Cardiac muscle cell (in vitro differentiated cells and primary cell): ENCODE results near the gene TTI1. TPM values are rescaled to one million over a fixed set of nuclear protein-coding genes. Genes with fewer than 3 reads are reported as not detected.

ENCODE experiments used
- DNase-seq, 2 donors: peaks; one replicate each; pipeline versions ENCODE4 v3.0.0 to v3.0.0-alpha.2; 2010 to 2017; ENCODE audit warnings: low read depth in 1 of 2, low spot score in 1 of 2
- H3K27ac ChIP-seq: fragments of 200-600 bp; sonication (generic); 2 replicates; pipeline ENCODE4 v1.5.1; 2016
- H3K27me3 ChIP-seq: fragments of 200-600 bp; sonication (generic); 2 replicates; pipeline ENCODE4 v1.6.0; 2016; ENCODE audit warnings: control low read depth
- H3K36me3 ChIP-seq: fragments of 200-600 bp; sonication (generic); 2 replicates; pipeline ENCODE4 v1.5.1; 2016; ENCODE audit warnings: control low read depth
- H3K4me1 ChIP-seq: fragments of 200-600 bp; sonication (generic); 2 replicates; pipeline ENCODE4 v1.8.1; 2017; ENCODE audit warnings: low read depth, mild to moderate bottlenecking, mixed run types
- H3K4me3 ChIP-seq: fragments of 200-600 bp; sonication (generic); 2 replicates; pipeline ENCODE4 v1.5.1; 2016; ENCODE audit warnings: mild to moderate bottlenecking
- H3K9me3 ChIP-seq: fragments of 200-600 bp; sonication (generic); 2 replicates; pipeline ENCODE4 v1.5.1; 2017; ENCODE audit warnings: low read depth, mild to moderate bottlenecking, control low read depth
- CTCF ChIP-seq: IDR thresholded peaks from 2 replicates; pipeline ENCODE4 v1.5.1; 2012; ENCODE audit warnings: low read depth, mild to moderate bottlenecking, low read length
- polyA plus RNA-seq: library from polyadenylated mRNA; unstranded; fragments of >200 nt; fragmentation: Nextera tagmentation; extraction: Ambion mirVana; gene quantifications from 2 replicates; pipeline ENCODE4 v1.2.1, GENCODE V29; 2016
- total RNA-seq: library from RNA; depleted of rRNA; stranded (reverse); fragments of >200 nt; gene quantifications from 2 replicates; pipeline ENCODE4 v1.2.3, GENCODE V29; 2016

The TTI1 gene
- total and polyA plus RNA-seq, 2 experiments from 2014 or later: 23.0 to 23.1 TPM

GRCh38 chr20:37977338-37977737 is 55.9 kb downstream of the TTI1 start:
- H3K9me3 ChIP-seq: no peaks in the 10 kb centered on the region
- H3K27ac ChIP-seq: no peak overlapping the region
- H3K36me3 ChIP-seq: no peaks in the 10 kb centered on the region
- no peak for DNase-seq
- peaks cover 15% of the 10 kb centered on the region for H3K4me1 ChIP-seq
- H3K4me3 ChIP-seq: no peak overlapping the region
- no peaks in the 10 kb centered on the region for H3K27me3 ChIP-seq
- no peak for TF ChIP-seq CTCF

- Histone ChIP-seq H3K27me3 (no peaks in the 10 kb centered on the region), H3K36me3 (no peaks in the 10 kb centered on the region), H3K27ac (peak overlapping the region; percentile 31), H3K4me3 (no peak overlapping the region), H3K4me1 (peaks cover 15% of the 10 kb centered on the region), H3K9me3 (no peaks in the 10 kb centered on the region)
- TF ChIP-seq CTCF: no peak
- DNase-seq: peak in 1 of 2 donors; percentile 25
These were observed 56.4 kb downstream of the TTI1 start for GRCh38 chr20:37976887-37977286.

GRCh38 chr20:37973059-37973910 is 60.0 kb downstream of the TTI1 start:
- Histone ChIP-seq H3K4me1 (peaks cover 29% of the 10 kb centered on the region), H3K36me3 (no peaks in the 10 kb centered on the region), H3K9me3 (no peaks in the 10 kb centered on the region), H3K4me3 (no peak overlapping the region), H3K27me3 (no peaks in the 10 kb centered on the region), H3K27ac (no peak overlapping the region)
- TF ChIP-seq CTCF: no peak
- DNase-seq: no peak

- DNase-seq: no peak
- H3K36me3 ChIP-seq: no peaks in the 10 kb centered on the region
- H3K4me3 ChIP-seq: no peak overlapping the region
- no peaks in the 10 kb centered on the region for H3K9me3 ChIP-seq
- no peaks in the 10 kb centered on the region for H3K27me3 ChIP-seq
- TF ChIP-seq CTCF: no peak
- H3K4me1 ChIP-seq: peaks cover 24% of the 10 kb centered on the region
- no peak overlapping the region for H3K27ac ChIP-seq
These were observed 60.8 kb downstream of the TTI1 start for GRCh38 chr20:37972256-37973058.

GRCh38 chr20:37971561-37972127 is 61.6 kb downstream of the TTI1 start:
- H3K9me3 ChIP-seq: no peaks in the 10 kb centered on the region
- H3K36me3 ChIP-seq: no peaks in the 10 kb centered on the region
- no peak for DNase-seq
- H3K4me1 ChIP-seq: peaks cover 17% of the 10 kb centered on the region
- no peak overlapping the region for H3K27ac ChIP-seq
- H3K27me3 ChIP-seq: no peaks in the 10 kb centered on the region
- no peak for TF ChIP-seq CTCF
- no peak overlapping the region for H3K4me3 ChIP-seq
